Measurements from ENCODE around the gene TRABD2B. TPM values are rescaled to one million over a fixed set of nuclear protein-coding genes. Genes with fewer than 3 reads are reported as not detected.

The TRABD2B gene
- total and polyA plus RNA-seq, 2 donors (not counting 3 experiments of a cell fraction or from before 2014, with no cell fraction given) = not detected

GRCh38 chr1:47843059-47843458 is 154.1 kb downstream of the TRABD2B start:
- Histone ChIP-seq H3K9ac (replicated peaks; ENCODE audit: extremely low read depth, insufficient read depth, low read length) (no peak overlapping the region), H3K36me3 (ENCODE audit: control insufficient read depth in 2 of 2, extremely low read depth in 1 of 2, insufficient read depth in 2 of 2, low read length in 2 of 2) (no peaks in the 10 kb centered on the region), H3K79me2 (ENCODE audit: control insufficient read depth, insufficient read depth, low read length) (no peaks in the 10 kb centered on the region), H3K4me2 (ENCODE audit: insufficient read depth, low read length) (no peak overlapping the region), H3K27ac (ENCODE audit: insufficient read depth, low read depth, low read length) (no peak overlapping the region), H3K4me3 (replicated peaks in 1 of 3; ENCODE audit: insufficient read depth in 1 of 3, low read depth in 1 of 3, low read length in 3 of 3) (no peak overlapping the region), H3K9me1 (replicated peaks; ENCODE audit: control insufficient read depth, extremely low read depth, insufficient read depth, low read length) (no peaks in the 10 kb centered on the region), H3K9me3 (replicated peaks; ENCODE audit: control insufficient read depth, insufficient read depth, low read length) (no peaks in the 10 kb centered on the region), H3K27me3 (ENCODE audit: control insufficient read depth in 2 of 2, insufficient read depth in 2 of 2, low read length in 2 of 2) (no peaks in the 10 kb centered on the region), H4K20me1 (replicated peaks; ENCODE audit: control insufficient read depth, extremely low read depth, insufficient read depth, low read length) (no peaks in the 10 kb centered on the region), H2AFZ (ENCODE audit: low read depth, low read length) (no peak overlapping the region), H3K4me1 (ENCODE audit: control insufficient read depth, extremely low read depth, insufficient read depth, low read length) (no peaks in the 10 kb centered on the region)
- TF ChIP-seq CTCF (IDR thresholded peaks at IDR 0.05; ENCODE audit: extremely low read depth in 1 of 2, insufficient read depth in 1 of 2, low read depth in 1 of 2, low read length in 2 of 2) (no peak), GATA2 (IDR thresholded peaks at IDR 0.05; ENCODE audit: insufficient read depth, insufficient read length, low read depth, low read length) (no peak), POLR2AphosphoS5 (IDR thresholded peaks at IDR 0.05; ENCODE audit: insufficient read depth, low read depth, low read length) (no peak), MYC (IDR thresholded peaks at IDR 0.05; ENCODE audit: low read depth, low read length) (no peak), FOS (IDR thresholded peaks at IDR 0.05; ENCODE audit: borderline replicate concordance, insufficient read depth, low read length) (no peak), EZH2 (IDR thresholded peaks at IDR 0.05; ENCODE audit: borderline replicate concordance, low read depth, low read length, severe bottlenecking) (no peak), POLR2A (IDR thresholded peaks at IDR 0.05; ENCODE audit: low read depth, low read length) (no peak), MAX (IDR thresholded peaks at IDR 0.05; ENCODE audit: insufficient read depth, insufficient read length) (no peak), JUN (IDR thresholded peaks at IDR 0.05; ENCODE audit: borderline replicate concordance, insufficient read depth, insufficient read length, low read depth) (no peak)
- CTCF ChIA-PET = no interaction called here
- intact Hi-C loops (cut with micrococcal nuclease) (no loop called here), dilution Hi-C loops (cut with MboI; ENCODE audit: extremely low pct_ligation_motif_present, low sequenced_read_pairs) (no loop called here)
- DNase-seq (ENCODE audit: low read depth, low spot score) = no peak
- BruUV-seq (replicated peaks) = no TSS peak
- POLR2A ChIA-PET = no interaction called here
- FAIRE-seq = no peak
